Stimulated activated CD4-positive, alpha-beta T cell treated with anti-CD3 and anti-CD28 coated beads, Interleukin-4, amount 100 ng/mL, for 4 hours (primary cell): Measurements from ENCODE around the gene YY1.
"Not testable (repeated sequence)": the region's sequence is repeated elsewhere in the genome, so short reads cannot be mapped to it uniquely, and the experiment has no call there.

Source experiments
- DNase-seq, 2 experiments: peaks; one replicate each; pipeline ENCODE4 v3.0.0-alpha.2; 2020

YY1 gene

DNA sequence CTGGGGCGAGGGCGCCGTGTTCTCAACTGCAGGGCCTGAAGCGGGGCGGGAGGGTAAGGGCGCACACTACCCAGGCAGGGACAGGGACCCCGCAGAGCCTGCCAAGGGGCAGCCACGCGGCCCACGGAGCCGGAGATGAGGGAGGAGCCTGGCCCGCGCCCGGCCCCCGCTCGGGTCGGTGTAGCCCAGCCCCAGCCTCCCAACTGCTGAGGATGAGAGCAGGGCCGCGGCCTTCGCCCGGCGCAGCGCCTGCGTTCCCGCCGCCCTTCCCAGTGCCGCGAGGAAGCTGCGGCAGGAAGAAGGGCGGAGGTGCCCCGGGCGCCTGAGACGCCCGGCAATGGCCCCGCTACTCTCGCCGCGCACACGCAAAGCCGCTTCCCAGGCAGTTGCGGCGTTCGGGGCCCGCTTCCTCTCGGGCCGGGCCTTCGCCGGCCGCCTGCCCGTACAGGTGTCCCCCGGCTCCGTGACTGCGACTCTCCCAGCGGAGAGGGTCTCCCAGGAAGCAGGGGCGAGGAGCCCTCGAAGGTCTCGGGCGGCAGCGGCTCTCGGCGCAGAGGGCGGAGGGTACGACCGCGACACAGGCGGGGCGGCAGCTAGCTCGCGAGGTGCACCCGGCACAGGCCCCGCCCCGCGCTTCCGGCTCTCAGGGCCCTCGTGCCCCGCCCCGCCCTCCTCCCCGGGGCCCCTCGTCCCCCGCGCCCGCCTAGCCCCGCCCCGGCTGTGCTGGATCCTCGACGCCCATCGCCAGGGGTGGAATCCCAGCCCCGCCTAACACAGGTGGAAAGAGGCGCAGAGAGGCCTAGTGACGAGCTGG is 24.8 kb upstream of the YY1 start:
- peak; percentile 91 to 96 for DNase-seq

DNA sequence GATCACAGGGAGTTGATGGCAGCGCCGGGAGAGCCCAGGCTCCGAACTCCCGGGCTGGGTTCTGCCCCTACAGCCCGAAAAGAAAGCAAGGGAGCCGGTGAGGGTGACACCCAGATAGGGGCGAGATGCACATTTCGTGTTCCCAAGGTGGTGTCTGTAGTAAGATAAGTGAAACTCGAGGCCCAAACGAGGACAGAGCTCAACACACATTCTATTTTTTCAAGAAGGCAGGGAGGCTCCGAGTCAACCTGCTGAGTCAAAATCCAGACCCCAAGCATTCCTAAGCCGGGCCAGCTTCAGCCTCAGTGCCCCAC is 24.2 kb upstream of the YY1 start:
- no peak for DNase-seq

DNA sequence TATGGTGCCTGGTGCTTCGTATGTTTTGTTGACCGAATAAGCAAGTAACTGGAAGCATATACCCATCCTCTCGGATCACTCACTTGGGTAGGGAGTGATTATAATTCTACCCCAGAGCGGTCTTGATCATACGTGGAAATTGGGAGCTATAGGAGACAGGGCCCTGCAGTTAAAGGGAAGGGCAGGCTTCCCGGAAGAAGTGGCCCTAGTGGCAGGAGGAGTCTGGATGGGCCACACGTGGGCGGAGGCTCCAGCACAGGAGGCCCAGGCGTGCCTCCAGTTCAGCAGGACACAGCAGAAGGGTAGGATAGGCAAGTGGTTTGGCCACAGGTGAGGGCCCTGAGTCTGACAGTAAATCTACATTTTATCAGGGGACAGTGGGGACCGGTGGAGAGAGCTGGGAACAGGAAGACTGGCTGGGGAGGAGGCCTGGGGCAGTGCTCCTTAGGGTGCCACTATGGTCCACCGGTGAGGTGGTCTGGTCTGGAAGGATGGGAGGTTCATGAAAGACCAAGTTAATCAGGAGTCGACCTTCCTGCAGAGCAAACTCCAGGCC is 23.5 kb upstream of the YY1 start:
- no peak for DNase-seq

DNA sequence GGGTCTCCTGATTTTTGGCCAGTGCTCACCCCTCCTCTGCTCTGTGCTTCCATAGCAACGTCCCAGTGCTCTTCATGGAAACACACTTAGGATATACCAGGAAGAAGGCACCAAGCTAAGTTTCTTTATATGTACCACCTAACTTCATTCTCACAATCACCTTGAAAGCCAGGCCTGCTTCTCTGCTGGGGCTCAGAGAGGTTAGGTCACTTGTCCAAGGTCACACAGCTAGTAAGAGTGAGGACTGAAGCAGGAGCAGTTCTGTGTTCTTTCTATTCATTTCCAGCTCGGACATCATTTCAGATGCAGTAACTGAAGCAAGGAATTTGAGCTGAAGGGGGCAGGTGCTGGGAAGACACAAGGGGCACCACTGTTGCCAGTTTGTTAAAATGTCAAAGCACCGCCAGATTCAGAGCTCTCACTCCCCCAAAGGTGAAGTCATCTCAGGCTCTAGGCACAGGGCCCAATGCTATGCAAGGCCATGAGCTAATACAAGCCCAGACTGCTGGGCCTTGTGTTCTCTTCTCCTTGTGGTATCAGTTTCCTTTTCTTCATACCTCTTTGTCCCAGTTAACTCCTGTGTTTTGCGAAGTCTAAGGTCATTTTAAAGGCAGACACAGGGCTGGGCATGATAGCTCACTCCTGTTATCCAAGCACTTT is 19.7 kb upstream of the YY1 start:
- no peak for DNase-seq

DNA sequence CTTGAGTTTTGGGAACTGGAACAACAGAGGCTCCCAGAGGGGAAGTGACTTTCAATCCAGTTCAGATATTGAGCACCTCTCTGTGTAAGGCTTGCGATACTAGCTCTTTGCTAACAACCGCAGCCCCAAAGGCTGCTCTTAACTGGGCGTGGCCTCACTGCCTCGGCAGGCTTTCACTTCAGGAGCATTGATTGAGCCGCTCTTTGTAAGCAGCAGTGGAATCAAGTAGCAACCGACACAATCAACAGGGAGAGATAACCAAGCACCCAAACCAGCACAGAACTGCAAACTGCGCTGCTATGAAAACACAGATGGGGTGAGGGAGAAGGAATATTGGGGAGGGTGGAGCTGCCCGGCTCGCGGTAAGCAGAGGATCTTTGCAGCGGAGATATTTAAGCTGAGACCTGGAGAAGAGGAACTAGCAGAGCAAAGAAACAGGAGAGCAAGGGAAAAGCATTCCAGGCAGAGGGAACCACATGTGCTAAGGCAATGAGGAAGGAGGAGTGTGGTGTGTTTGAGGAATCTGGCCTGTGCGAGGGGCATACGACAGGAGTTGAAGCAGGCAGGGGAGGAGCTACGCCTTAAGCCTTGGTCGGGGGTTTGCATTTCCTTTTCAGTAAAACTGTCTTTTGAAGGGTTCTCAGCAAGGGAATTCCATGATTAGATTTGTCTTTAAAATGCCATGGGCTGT is 17.3 kb upstream of the YY1 start:
- peak; percentile 53 to 71 for DNase-seq

DNA sequence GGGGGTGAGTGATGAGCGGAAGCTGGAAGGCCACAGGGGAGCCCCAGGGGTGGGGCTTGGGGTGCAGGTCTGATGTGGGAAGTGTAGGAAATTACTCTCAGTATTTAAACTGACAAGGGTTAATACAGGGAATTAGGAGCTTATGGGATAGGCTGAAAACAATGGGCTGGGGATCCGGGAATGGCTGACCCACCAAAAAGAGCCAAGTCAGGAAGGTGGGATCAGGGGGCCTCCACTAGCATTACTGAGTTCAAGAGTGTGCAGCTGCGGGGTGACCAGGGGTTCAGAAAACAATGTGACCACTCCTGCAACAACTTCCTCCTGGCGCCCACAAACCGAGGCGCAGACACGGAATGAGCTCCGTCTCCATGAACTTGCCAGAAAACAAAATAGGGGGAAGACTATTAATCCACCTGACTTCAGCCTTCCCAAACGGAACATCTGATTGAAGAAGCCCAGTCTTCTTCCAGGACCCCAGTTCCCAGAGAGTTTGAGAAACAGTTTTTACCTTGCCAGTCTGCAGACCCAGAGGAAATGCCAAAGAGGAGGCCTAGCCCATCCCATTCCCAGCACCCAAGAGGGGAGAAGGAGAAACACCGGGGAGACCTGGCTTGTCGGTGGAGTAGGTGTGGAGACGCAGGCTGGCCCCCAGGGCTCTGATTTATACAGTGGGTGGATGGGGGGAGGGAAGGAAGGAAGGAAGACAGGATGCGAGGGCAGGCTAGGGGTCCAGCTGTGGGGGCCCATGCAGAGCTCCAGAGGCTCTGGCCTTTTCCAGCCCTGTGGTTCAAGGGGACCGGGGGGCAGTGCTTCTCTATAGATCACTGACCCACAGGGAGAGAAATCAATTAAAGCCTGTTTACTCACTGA is 16.5 kb upstream of the YY1 start:
- no peak for DNase-seq

DNA sequence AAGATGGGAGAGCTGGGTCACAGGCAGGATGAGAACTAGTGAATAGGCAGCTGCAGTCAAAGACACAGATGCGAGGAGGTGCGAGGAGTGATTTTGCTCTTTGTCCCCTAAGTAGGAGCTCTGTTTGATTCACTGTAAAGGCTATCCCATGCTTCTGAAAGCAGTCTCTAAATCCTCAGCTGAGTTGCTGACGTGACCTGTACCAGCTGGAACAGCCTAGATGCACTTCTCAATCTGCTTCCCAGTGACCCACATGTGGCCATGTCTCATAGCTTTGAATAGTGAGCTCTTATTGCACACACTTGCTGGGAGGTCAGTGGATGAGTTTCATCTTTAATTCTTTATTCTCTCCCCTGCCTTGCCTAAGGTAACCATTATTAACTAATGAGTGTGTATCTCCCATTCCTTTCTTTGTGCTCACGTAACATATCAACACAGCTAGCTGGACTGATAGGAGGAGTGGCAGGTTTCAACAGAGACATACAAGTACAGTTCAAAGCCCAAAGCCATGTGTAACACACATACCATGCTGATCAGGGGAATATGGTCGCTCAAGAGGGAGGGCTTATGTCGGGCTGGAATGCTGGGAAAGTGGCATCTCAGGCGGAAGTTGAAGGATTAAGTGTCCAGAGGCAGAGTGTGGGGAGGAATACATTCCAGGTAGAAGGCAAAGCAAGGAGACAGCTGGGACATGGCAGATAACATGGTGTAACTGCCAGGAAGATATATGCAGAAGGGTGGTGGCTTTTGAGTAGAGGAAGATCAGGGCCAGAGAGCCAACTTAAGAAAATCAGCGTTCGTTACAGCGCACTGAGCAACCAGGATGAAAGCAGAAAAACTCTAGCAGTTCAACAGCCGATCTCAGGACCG is 15.4 kb upstream of the YY1 start:
- DNase-seq, result no peak

DNA sequence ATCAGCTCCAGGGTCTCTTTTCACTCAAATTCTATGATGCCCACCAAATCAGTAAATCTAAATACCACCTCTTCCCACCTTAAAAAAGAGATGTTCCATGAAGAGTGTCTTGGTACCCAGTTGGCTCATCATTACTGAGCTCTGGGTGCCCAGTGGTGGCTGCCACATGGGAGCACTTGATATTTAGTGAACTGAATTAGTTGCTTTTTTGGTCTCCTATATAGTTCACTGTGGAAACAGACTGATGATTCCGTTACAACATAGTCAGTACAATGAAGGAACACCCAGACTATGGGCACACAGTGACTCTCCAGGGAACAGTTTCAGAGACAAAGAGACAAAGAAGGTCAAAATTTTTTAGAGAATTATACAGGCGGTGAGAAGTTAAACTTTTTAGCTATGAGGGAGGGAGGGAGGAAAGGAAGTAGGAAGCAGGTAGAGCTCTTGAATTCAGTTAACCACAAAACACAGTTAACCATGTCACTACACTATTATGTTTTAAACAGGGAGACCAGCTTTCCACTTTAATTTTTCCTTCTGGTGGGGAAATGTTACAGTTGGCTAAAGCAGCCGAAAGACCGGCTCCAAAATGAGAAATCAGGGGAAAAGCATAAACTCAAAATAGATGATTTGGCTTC is 14.6 kb upstream of the YY1 start:
- no peak for DNase-seq

DNA sequence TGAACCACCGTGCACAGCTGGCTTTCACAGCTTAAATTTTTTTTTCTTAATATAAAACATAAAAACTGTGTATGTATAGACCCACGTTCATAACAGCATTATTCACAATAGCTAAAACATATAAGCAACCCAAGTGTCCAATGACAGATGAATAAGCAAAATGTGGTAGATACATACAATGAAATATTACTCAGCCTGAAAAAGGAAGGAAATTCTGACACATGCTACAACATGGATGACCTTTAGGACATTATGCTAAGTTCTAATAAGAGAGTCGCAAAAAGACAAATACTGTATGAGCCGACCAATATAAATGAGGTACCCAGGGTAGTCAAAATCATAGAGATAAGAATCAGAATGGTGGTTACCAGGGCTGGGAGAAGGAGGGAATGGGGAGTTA is 13.8 kb upstream of the YY1 start:
- DNase-seq, result no peak

DNA sequence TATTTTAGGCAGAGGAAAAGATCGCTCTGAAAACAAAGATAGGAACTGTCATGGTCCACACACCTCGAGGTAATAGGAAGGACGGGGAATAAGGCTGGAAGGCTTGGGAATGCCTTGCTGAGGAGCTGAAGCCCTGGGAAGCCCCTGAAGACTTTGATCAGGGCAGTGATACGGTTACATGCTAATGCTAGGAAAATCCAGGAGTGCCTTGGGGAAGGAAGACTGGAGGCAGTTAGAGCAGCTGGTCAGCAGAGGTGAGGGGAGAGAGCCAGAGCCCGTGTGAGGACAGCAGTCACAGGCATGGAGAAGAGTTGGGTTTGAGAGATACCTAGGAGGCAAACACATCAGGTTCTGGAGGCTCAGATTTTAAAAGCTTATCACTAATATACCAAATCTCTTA is 8.6 kb upstream of the YY1 start:
- no peak for DNase-seq

DNA sequence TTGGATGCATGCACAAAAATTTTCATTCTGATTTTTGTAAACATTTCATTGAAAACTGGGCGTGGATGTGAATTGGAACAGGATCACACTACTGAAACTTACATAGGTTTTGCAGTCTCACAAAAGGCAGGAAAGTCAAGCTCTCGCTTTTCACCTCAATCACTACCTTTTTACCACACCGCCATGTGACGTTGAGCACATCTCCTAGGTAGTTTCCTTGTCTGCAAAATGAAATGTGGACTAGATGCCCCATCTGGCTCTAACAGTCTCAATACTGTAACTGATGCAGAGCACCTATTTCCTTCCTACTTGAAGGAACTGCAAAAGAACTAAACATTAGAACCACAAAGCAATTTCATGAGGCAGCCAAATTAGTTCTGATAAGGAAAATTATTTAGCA is 4.4 kb upstream of the YY1 start:
- DNase-seq, result no peak

DNA sequence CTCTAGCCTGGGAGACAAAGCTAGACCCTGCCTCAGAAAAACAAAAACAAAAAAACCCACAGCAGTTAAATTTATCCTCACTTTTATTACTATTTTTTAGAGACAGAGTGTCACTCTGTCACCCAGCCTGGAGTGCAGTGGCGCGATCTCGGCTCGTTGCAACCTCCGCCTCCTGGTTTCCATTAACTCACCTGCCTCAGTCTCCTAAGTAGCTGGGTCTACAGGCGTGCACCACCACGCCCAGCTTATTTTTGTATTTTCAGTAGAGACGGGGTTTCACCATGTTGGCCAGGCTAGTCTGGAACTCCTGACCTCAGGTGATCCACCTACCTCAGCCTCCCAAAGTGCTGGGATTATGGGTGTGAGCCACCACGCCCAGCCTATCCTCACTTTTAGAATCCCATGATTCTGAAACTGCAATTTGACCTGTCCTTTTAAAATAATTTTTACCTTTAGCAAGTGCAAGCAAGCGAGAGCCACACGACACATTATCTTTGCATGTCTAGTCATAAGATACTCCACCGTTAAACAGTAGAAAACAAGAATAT is 2.6 kb upstream of the YY1 start:
- not testable (repeated sequence) for DNase-seq

DNA sequence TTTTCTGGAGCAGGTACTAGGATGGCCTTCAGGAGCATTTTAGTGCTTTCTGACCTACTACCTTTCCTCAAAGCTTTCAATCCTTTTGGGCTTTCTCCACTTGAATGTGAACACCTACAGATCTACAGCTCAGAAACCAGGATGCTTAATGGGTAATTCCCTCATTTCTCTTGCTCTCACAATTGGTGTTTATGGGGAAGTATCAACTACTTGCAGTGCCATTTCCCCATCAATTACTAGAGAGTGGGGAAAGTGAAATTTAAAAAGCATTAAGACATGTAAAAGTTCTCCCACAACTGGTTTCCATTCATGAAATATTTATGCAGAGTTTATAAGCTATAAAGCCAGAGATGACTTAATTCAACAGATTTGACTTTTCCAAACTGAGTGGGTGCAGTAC is 2.1 kb upstream of the YY1 start:
- no peak for DNase-seq

DNA sequence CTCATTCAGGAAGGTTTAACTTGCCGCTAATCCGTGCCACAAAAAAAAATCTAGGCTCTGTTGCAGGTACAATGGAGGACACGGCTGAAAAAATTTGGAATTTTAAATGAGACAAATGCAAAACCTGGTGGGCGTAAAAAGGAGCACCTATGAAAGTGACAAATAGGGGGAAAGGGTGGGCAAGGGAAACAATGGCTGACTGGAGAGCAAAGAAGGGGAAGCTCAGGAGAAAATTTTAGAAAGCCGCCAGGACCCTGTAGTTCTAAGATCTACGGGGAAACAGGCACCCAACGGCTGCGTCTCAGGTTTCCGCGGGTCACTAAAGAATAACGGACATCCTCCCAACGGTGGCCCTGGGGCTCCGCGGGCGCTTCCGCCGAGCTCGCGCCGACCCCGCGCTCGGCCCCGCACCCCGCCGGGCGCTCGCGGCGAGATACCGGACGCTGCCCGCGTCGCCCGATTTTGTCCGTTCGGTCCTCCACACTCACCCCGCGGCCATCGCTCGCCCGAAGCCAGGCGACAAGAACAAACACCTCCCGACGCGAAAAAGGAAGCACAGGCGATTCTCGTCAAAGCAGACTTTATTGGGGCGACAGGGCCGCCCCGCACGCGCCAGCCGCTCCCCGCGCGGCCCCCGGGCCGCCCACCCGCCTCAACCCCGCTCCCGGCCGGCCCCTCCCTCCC is 1.1 kb upstream of the YY1 start:
- DNase-seq, result peak; percentile 21 to 41

DNA sequence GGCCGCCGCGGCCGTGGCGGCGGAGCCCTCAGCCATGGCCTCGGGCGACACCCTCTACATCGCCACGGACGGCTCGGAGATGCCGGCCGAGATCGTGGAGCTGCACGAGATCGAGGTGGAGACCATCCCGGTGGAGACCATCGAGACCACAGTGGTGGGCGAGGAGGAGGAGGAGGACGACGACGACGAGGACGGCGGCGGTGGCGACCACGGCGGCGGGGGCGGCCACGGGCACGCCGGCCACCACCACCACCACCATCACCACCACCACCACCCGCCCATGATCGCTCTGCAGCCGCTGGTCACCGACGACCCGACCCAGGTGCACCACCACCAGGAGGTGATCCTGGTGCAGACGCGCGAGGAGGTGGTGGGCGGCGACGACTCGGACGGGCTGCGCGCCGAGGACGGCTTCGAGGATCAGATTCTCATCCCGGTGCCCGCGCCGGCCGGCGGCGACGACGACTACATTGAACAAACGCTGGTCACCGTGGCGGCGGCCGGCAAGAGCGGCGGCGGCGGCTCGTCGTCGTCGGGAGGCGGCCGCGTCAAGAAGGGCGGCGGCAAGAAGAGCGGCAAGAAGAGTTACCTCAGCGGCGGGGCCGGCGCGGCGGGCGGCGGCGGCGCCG is 381 bp downstream of the YY1 start:
- DNase-seq, result peak; percentile 10 to 21

DNA sequence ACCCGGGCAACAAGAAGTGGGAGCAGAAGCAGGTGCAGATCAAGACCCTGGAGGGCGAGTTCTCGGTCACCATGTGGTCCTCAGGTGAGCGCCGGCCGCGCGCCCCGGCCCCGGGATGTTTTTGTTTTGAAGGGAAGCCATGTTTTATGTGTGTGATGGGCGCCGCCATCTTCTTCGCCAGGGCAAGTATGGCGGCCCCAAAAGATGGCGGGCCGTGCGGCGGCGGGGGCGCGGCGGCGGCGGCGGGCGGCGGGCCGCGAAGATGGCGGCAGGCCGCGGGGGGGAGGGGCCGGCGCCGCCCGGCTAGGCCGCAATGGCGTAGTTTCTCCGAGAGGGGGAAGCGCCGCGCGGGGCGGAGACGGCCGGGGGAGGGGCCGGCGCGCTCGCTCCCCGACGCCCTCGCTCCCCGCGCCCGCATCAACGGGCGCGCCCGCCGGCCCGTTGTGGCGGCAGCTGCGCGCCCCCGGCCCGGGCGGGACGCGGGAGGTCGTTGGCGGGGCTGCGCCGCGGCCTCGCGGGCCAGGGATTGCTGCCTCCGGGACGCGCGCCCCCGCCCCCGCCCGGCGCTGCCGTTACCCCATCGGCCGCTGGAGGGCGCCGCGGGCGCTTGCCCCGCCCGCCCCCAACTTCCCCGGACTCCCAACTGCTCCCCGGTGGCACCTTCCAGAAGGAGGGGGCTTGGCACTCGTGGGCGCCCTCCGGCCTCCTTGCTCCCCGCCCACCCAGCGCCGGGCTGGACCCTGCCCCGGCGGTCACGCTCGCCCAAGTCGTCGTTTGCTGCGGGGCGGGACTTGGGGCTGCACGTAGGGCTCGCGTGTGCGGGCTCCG is 1.1 kb downstream of the YY1 start:
- DNase-seq, result peak; percentile 84 to 85

DNA sequence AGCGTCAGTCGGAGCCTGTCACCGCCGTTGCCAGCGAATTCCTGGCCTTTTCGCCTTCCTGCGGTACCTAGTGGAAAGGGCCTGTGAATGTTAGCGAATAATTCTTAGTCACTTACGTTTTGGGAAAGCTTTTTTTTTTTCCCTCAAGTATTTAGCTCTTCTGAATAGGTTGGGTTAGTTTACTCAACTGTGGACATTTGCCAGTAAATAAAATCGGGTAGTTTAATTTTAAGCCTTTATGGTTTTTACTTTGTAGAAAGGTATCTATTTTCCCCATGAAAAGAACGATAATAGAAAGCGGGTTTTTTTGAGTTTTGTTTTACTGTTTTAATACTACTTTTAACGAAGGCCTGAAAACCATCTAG is 1.7 kb downstream of the YY1 start:
- DNase-seq, result no peak

DNA sequence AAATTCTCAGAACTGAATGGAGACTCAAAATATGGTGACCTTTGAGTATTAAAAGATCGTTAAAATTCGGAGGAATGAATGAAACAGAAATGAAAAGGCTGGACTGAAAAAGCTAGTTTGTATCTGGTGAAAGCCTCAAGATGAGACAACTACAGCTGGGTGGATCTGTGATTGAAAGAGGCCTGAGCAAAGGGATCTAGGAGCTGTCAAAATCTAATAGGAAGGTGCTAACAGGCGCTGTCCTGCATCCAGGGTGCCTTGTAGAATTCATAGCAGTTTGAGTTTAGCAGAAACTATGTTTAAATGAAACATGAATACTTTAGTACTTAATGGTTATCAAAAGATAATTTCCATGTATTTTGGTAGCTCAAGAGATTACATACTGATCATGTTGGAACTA is 2.3 kb downstream of the YY1 start:
- no peak for DNase-seq

DNA sequence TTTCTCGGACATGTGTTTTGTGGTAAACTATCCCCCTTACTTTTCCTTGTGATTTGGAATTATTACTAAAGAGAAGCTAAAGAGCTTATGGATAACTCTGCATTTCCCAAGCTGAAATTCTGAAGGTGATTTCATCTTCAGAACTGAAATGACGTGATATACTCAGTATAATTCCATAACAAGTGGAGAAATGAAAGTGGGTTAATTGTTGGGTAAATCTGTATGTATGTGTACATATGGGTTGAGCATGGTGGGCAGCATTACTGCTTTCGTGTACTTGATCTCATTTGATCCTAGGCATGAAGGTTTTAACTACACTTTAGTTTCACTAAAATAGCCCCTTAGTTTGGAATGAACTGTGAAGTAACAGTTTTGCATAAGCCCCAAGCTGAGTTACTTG is 4.1 kb downstream of the YY1 start:
- DNase-seq, result no peak
